Vagina (tissue), 2 donors: ENCODE results near the gene MX2. TPM values are rescaled to one million over a fixed set of nuclear protein-coding genes. Genes with fewer than 3 reads are reported as not detected.

Source experiments
- DNase-seq, 2 donors: peaks; one replicate each; pipeline ENCODE4 v3.0.0-alpha.2; 2017; ENCODE audit errors: extremely low spot score in 2 of 2
- H3K27ac ChIP-seq: fragments of 200-600 bp; sonication (generic); one replicate; pipeline ENCODE4 v1.5.1; 2019
- H3K27me3 ChIP-seq: fragments of 200-600 bp; sonication (generic); one replicate; pipeline ENCODE4 v1.5.1; 2019
- H3K36me3 ChIP-seq, 2 donors: fragments of 200-600 bp; sonication (generic); one replicate each; pipeline ENCODE4 v1.5.1; 2017 to 2019
- H3K4me1 ChIP-seq: fragments of 200-600 bp; sonication (generic); one replicate; pipeline ENCODE4 v1.5.1; 2019
- H3K4me3 ChIP-seq, 2 donors: fragments of 200-600 bp; sonication (generic); 1 replicate in 1 of 2; 2 replicates in 1 of 2; pipeline ENCODE4 v1.5.1; 2016 to 2019
- H3K9me3 ChIP-seq: fragments of 200-600 bp; sonication (generic); one replicate; pipeline ENCODE4 v1.5.1; 2019
- CTCF ChIP-seq, 3 experiments: fragments of 450-650 bp in 2 of 3; fragments of 200-600 bp in 1 of 3; sonication (generic) in 1 of 3; IDR thresholded peaks; one replicate each; pipeline ENCODE4 v1.5.1; 2017 to 2019; ENCODE audit warnings: antibody characterized with exemption in 3 of 3, mild to moderate bottlenecking in 2 of 3, moderate library complexity in 2 of 3
- POLR2A ChIP-seq, 2 donors: fragments of 450-650 bp; IDR thresholded peaks; one replicate each; pipeline ENCODE4 v1.6.1; 2017; ENCODE audit warnings: antibody characterized with exemption in 2 of 2, mild to moderate bottlenecking in 2 of 2, moderate library complexity in 2 of 2
- POLR2AphosphoS5 ChIP-seq, 2 donors: sonication (generic); formaldehyde crosslinking; IDR thresholded peaks; one replicate each; pipeline ENCODE4 v1.9.0; 2017; ENCODE audit warnings: antibody characterized with exemption in 2 of 2, mild to moderate bottlenecking in 2 of 2, low read depth in 1 of 2; ENCODE audit not compliant: insufficient read depth in 1 of 2
- intact Hi-C: fragments of 100-400 bp; cut with DNase I; formaldehyde crosslinking; loops from one replicate; pipeline ENCODE4 v1.15.1; 2023
- total RNA-seq: library from RNA; depleted of rRNA; stranded (reverse); fragments of >200 nt; gene quantifications from one replicate; pipeline ENCODE4 v1.2.3, GENCODE V29; 2016

The MX2 gene
- total RNA-seq, 1 donor from 2014 or later, result 13.5 TPM

- H3K4me3 ChIP-seq, result no peak overlapping the region
- H3K9me3 ChIP-seq, result no peaks in the 10 kb centered on the region
- TF ChIP-seq CTCF (IDR thresholded peaks at IDR 0.05), result no peak
- TF ChIP-seq POLR2AphosphoS5 (IDR thresholded peaks at IDR 0.05; ENCODE audit: insufficient read depth in 1 of 2, low read depth in 1 of 2), result no peak
- TF ChIP-seq POLR2A (IDR thresholded peaks at IDR 0.05), result no peak
- no peak overlapping the region for H3K27ac ChIP-seq
- H3K4me1 ChIP-seq, result no peaks in the 10 kb centered on the region
- intact Hi-C loops, result no loop called here
- no peaks in the 10 kb centered on the region for H3K36me3 ChIP-seq
- H3K27me3 ChIP-seq, result no peaks in the 10 kb centered on the region
- no peak for DNase-seq
Measured at GRCh38 chr21:41349126-41349525, 12.7 kb upstream of the MX2 start.

DNA sequence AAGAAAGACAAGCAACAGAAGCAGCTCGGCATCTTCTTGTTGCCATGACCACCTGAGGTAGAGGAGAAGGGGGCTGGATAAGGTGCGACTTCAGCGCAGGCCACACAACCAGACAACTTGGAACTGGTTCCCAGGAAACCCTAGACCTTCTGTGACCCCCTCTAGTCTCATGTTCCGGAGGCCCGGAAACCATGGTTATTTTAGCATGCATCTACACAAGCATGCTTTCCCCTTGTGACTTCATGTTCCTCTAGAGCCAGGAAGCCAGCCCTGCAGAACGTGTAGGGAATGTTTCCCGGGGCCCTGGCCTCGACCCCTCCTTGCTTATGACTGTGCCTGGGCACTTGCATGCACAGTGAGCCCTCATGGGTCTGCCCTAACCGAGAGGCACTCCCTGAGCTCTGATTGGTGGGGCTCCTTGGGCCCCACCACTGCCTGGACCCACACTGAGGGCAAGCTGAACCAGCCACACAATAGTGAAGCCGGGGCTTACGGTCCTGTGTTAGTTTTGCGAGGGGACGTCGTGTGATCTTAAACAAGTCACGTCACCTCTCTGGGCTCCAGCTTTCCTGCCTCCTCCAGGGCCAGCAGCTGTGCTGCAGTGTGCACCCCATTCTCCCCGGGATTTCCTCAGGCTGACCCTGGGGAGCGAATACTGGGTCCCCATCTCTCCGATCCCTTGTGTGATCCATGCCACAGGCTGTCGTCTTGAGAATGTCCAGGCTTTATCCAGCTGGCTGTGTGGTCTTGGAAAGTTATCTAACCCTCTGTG, 12.0 kb upstream of the MX2 start:
- Histone ChIP-seq H3K4me3 (no peak overlapping the region), H3K27ac (no peak overlapping the region), H3K36me3 (no peaks in the 10 kb centered on the region), H3K27me3 (no peaks in the 10 kb centered on the region), H3K9me3 (no peaks in the 10 kb centered on the region), H3K4me1 (no peaks in the 10 kb centered on the region)
- intact Hi-C loops, result no loop called here
- no peak for DNase-seq
- TF ChIP-seq POLR2A (IDR thresholded peaks at IDR 0.05), result no peak

DNA sequence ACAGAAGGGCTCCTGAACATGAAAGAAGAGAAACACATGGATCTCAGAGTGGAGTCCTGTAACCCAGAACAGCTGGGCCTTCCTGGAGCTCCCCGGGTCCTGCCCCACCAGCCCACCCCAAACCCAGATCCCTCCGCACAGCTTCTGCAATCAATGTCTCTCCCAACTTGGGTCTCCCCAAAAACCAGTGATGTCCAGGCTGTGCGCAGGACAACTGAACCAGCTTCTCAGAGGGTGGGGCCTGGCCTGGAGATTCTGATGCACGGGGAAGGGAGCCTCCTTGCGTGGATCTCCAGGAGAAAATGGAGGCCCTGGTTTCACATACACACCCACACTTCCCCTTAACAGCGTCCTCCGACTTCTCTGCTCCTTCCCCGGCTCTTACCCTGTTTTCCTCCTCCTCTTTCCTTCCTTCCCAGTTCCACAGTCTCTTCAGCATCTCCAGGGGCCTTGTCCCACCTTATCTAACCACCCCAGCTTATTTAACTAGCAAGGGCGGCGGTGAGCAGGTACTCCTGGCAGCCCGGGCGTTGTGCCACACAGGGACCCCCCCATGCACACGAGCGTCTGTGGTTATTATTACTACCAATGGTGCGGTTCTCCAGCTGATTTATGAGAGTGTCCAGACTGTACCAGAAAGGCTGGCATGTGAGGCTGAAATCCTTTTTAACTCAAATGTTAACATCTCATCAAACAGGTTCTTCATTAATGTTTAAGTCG, 11.2 kb upstream of the MX2 start:
- Histone ChIP-seq H3K27ac (no peak overlapping the region), H3K4me1 (no peaks in the 10 kb centered on the region), H3K4me3 (no peak overlapping the region), H3K9me3 (no peaks in the 10 kb centered on the region), H3K27me3 (no peaks in the 10 kb centered on the region), H3K36me3 (no peaks in the 10 kb centered on the region)
- intact Hi-C loops, result no loop called here
- TF ChIP-seq POLR2AphosphoS5 (IDR thresholded peaks at IDR 0.05; ENCODE audit: insufficient read depth in 1 of 2, low read depth in 1 of 2), result no peak
- TF ChIP-seq POLR2A (IDR thresholded peaks at IDR 0.05), result no peak
- TF ChIP-seq CTCF (IDR thresholded peaks at IDR 0.05), result no peak
- DNase-seq, result no peak

DNA sequence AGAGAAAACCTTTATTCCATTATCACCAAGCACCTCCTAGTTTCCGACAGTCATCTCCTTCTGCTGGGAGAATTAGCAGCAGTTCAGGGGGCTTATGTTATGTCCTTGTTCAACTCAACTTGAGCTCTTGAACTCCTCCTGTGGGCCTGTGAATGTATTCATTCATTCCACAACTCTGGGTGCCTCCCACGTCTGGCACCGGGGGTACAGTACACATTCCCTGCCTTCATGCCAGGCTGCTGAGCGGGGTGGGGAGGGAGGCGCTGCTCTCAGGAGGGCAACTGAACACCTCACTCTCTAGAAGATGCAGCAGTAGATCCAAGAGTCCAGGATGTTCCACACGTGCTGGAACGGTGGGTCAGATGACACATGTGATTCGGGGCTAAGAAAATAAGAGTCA, 4.3 kb upstream of the MX2 start:
- DNase-seq, result peak in 1 of 2 donors; percentile 72
- H3K36me3 ChIP-seq, result no peaks in the 10 kb centered on the region
- TF ChIP-seq POLR2A (IDR thresholded peaks at IDR 0.05) (no peak), POLR2AphosphoS5 (IDR thresholded peaks at IDR 0.05; ENCODE audit: insufficient read depth in 1 of 2, low read depth in 1 of 2) (no peak)
- H3K4me1 ChIP-seq, result peaks cover 21% of the 10 kb centered on the region
- no peaks in the 10 kb centered on the region for H3K27me3 ChIP-seq
- no peak overlapping the region for H3K4me3 ChIP-seq
- intact Hi-C loops, result no loop called here
- no peak overlapping the region for H3K27ac ChIP-seq
- no peaks in the 10 kb centered on the region for H3K9me3 ChIP-seq

DNA sequence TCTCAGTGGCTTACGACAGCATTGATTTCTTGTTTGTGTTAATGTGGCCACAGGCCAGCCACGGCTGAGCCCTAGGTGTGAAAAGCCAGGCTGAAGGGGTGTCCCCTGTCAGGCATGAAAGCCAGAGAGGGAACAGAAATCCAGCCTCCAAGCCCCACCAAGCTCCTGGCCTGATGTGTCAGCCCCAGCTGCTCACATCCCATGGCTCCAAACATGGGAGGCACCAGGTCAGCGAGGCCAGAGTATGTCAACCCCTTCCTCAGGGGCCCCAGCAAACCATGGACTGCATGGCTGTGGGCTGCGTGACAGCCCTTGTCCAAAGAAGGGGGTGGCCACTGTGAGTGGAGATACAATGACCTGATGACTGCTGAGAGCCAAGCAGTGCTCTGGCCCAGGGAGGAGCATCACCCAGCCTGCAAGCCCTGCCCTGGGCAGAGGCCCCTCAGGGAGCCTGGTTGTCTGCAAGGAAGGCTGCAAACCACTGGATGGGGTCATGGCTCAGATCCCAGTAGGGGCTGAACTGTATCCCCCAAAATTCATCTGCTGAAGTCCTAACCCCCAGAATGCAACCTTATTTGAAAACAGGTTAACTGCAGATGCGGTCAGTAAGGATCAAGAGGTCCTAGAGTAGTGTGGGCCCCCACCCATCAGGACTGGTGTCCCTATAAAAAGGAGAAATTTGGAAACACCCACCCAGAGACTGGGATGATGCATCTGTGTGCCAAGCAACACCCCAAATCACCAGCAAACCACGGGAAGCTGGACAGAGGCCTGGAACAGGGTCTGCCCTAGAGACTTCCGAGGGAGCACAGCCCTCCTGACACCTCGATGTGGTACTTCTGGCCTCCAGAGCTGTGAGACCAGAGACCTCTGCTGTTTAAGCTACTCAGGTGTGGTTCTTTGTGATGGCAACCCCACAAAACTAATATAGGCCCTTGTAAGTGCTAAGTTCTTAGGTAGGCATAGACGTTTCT, 3.3 kb upstream of the MX2 start:
- Histone ChIP-seq H3K4me3 (no peak overlapping the region), H3K27me3 (no peaks in the 10 kb centered on the region), H3K9me3 (no peaks in the 10 kb centered on the region), H3K27ac (no peak overlapping the region), H3K36me3 (no peaks in the 10 kb centered on the region), H3K4me1 (peaks cover 29% of the 10 kb centered on the region)
- intact Hi-C loops, result no loop called here
- TF ChIP-seq POLR2AphosphoS5 (IDR thresholded peaks at IDR 0.05; ENCODE audit: insufficient read depth in 1 of 2, low read depth in 1 of 2) (no peak), POLR2A (IDR thresholded peaks at IDR 0.05) (no peak), CTCF (IDR thresholded peaks at IDR 0.05) (no peak)
- DNase-seq, result peak; percentile 67 to 94
